HL-60 (cell line): ENCODE measurements around the gene DYTN.

Experiments
- DNase-seq, 2 experiments: peaks; one replicate each; pipeline ENCODE4 v3.0.0-alpha.2; 2010 to 2020; ENCODE audit warnings: low read depth in 1 of 2, low spot score in 1 of 2
- H3K27ac ChIP-seq: fragments of 250-450 bp; sonication (Bioruptor Pico); replicated peaks from 2 replicates; pipeline ENCODE4 v1.5.1; 2020; ENCODE audit warnings: mild to moderate bottlenecking, moderate library complexity
- H3K27me3 ChIP-seq: fragments of 250-450 bp; sonication (Bioruptor Pico); 2 replicates; pipeline ENCODE4 v1.5.1; 2021; ENCODE audit warnings: mild to moderate bottlenecking, moderate library complexity; ENCODE audit not compliant: insufficient read depth, poor library complexity, severe bottlenecking
- H3K4me3 ChIP-seq: replicated peaks from 2 replicates; pipeline ENCODE4 v1.5.1; 2011; ENCODE audit warnings: mild to moderate bottlenecking, control low read depth, low read length; ENCODE audit not compliant: insufficient read depth
- GABPA ChIP-seq: IDR thresholded peaks from 2 replicates; pipeline ENCODE4 v1.6.1; 2012; ENCODE audit warnings: low read depth
- POLR2AphosphoS5 ChIP-seq: IDR thresholded peaks from 2 replicates; pipeline ENCODE4 v1.6.1; 2012; ENCODE audit warnings: low read depth
- SPI1 ChIP-seq: IDR thresholded peaks from 2 replicates; pipeline ENCODE4 v1.6.1; 2012; ENCODE audit warnings: low read depth, mild to moderate bottlenecking, borderline replicate concordance
- TF ChIP-seq, protein P1 (sequence below): IDR thresholded peaks from one replicate; pipeline ENCODE4 v1.5.1; 2011; ENCODE audit warnings: low read length, control low read depth, inconsistent platforms; ENCODE audit not compliant: insufficient read depth
- TF ChIP-seq, protein P2 (sequence below): IDR thresholded peaks from 2 replicates; pipeline ENCODE4 v1.6.1; 2012; ENCODE audit warnings: low read depth; ENCODE audit not compliant: insufficient replicate concordance

Gene DYTN

DNA sequence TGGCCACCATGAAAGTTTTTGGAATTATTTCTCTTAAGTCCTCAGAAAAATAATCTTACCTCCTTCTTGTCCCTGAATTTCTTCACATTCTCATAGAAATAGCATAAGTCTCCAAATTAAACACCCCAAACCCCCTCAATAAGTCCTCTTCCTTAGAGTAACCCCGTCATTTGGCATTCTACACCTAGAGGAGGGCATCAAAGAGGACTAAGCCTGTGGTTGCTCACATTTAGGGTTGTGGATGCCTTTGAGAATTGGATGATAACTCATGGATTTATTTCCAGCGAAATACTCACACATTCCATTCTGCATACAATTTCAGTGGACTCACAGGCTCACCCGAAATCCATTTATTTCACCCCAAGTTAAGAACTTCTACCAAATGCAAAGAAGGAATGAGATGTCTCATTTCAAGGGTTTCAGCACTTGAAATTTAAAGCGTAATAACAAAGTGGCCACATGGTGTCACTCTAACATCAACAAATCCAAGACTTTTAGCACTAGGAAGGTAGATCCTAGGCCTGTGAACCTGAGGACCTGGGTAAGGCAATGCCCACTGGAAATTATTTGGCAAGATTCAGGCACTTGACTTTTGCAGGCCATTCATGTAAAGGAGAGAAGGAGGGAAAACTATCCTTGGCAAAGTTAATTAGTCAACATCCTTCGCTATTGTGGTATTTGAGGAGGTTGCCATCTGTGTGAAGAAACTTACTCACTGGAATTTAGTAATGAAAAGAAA lies 24.6 kb downstream of the DYTN start:
- no peak overlapping the region for H3K27ac ChIP-seq
- no peaks in the 10 kb centered on the region for H3K27me3 ChIP-seq
- no peak overlapping the region for H3K4me3 ChIP-seq
- TF ChIP-seq, protein P1, sequence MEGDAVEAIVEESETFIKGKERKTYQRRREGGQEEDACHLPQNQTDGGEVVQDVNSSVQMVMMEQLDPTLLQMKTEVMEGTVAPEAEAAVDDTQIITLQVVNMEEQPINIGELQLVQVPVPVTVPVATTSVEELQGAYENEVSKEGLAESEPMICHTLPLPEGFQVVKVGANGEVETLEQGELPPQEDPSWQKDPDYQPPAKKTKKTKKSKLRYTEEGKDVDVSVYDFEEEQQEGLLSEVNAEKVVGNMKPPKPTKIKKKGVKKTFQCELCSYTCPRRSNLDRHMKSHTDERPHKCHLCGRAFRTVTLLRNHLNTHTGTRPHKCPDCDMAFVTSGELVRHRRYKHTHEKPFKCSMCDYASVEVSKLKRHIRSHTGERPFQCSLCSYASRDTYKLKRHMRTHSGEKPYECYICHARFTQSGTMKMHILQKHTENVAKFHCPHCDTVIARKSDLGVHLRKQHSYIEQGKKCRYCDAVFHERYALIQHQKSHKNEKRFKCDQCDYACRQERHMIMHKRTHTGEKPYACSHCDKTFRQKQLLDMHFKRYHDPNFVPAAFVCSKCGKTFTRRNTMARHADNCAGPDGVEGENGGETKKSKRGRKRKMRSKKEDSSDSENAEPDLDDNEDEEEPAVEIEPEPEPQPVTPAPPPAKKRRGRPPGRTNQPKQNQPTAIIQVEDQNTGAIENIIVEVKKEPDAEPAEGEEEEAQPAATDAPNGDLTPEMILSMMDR = peak; percentile 34
- TF ChIP-seq SPI1 = no peak
- peak; percentile 15 to 44 for DNase-seq

DNA sequence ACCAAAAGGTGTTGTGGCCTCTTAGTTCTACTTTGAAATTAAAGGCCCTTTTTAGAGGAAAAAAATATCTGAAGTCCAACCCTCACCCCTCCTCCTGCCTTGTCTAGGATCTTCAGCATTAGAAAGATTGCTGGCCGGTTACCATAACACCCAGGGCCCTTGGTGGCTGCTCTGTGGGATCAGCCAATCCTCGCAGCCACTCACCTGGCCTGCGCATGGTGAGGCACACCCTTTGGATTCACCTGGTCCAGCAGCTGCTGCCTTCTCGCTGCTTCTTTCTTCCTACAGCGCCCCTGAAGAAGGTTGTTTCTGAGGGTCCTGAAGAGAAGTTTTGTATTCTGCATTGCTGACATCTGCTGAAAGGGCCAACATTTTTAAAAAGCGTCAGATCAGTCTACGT lies 25.2 kb downstream of the DYTN start:
- no peak overlapping the region for H3K4me3 ChIP-seq
- no peaks in the 10 kb centered on the region for H3K27me3 ChIP-seq
- DNase-seq = no peak
- TF ChIP-seq SPI1 = no peak
- no peak for TF ChIP-seq POLR2AphosphoS5
- TF ChIP-seq, protein P2, sequence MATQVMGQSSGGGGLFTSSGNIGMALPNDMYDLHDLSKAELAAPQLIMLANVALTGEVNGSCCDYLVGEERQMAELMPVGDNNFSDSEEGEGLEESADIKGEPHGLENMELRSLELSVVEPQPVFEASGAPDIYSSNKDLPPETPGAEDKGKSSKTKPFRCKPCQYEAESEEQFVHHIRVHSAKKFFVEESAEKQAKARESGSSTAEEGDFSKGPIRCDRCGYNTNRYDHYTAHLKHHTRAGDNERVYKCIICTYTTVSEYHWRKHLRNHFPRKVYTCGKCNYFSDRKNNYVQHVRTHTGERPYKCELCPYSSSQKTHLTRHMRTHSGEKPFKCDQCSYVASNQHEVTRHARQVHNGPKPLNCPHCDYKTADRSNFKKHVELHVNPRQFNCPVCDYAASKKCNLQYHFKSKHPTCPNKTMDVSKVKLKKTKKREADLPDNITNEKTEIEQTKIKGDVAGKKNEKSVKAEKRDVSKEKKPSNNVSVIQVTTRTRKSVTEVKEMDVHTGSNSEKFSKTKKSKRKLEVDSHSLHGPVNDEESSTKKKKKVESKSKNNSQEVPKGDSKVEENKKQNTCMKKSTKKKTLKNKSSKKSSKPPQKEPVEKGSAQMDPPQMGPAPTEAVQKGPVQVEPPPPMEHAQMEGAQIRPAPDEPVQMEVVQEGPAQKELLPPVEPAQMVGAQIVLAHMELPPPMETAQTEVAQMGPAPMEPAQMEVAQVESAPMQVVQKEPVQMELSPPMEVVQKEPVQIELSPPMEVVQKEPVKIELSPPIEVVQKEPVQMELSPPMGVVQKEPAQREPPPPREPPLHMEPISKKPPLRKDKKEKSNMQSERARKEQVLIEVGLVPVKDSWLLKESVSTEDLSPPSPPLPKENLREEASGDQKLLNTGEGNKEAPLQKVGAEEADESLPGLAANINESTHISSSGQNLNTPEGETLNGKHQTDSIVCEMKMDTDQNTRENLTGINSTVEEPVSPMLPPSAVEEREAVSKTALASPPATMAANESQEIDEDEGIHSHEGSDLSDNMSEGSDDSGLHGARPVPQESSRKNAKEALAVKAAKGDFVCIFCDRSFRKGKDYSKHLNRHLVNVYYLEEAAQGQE = no peak
- TF ChIP-seq, protein P1 = no peak
- TF ChIP-seq GABPA = no peak
- H3K27ac ChIP-seq = no peak overlapping the region

DNA sequence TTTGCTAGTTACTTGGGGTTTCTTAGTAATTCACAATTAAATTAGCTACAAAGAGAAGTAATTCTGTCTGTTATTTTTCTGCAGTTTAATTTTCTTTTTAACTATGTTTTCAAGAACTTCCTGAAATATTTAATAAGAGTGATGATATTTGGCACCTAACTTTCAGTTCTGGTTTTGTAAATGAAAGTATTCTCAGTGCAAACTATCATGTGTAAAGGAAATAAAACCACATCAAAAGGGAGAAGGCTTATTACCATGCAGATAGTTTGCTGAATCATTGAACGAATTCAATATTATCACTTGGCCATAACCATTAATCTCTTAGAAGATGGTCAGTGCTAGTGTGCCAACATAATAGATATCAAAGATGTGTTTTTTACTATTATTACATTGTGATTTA lies 29.2 kb downstream of the DYTN start:
- no peak for DNase-seq
- H3K27me3 ChIP-seq = no peaks in the 10 kb centered on the region
- TF ChIP-seq, protein P1 = no peak
- TF ChIP-seq POLR2AphosphoS5 (no peak), SPI1 (no peak), GABPA (no peak)
- TF ChIP-seq, protein P2 = no peak
- no peak overlapping the region for H3K4me3 ChIP-seq
- no peak overlapping the region for H3K27ac ChIP-seq

DNA sequence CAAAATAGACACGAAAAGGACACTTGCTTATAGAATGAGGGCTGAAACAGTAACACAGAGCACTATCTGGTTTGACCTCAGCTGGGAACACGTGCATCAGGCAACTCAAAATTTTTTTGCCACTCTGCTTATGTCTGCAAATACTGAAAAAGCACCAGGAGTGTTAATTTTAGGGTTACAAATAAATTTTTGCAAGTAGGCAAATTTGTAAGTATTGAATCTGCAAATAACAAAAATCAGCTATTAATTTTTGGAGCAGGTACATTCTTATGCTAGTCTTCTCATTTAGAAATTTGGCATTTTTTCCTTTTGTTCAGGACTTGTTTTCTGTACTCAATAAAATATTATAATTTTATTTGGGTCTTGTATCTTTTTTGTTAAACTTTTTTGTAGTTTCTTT lies 29.7 kb downstream of the DYTN start:
- no peak overlapping the region for H3K4me3 ChIP-seq

More for the DNA sequence above, 29.7 kb downstream of the DYTN start:
- Histone ChIP-seq H3K27ac (no peak overlapping the region), H3K27me3 (no peaks in the 10 kb centered on the region)
- no peak for DNase-seq
- TF ChIP-seq, protein P2 = no peak
- TF ChIP-seq SPI1 = no peak
